Measurements from ENCODE around the gene CCDC47.
A peak's percentile ranks its signal among the peaks of the same experiment; 100 is the strongest.
"Not testable (repeated sequence)": the region's sequence is repeated elsewhere in the genome, so short reads cannot be mapped to it uniquely, and the experiment has no call there.

CCDC47 gene, protein sequence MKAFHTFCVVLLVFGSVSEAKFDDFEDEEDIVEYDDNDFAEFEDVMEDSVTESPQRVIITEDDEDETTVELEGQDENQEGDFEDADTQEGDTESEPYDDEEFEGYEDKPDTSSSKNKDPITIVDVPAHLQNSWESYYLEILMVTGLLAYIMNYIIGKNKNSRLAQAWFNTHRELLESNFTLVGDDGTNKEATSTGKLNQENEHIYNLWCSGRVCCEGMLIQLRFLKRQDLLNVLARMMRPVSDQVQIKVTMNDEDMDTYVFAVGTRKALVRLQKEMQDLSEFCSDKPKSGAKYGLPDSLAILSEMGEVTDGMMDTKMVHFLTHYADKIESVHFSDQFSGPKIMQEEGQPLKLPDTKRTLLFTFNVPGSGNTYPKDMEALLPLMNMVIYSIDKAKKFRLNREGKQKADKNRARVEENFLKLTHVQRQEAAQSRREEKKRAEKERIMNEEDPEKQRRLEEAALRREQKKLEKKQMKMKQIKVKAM

GRCh38 chr17:63773272-63774140 lies at the start of gene CCDC47:
TSS of gene CCDC47 (minus strand) at chr17:63773597. CDS start at chr17:63766175, 7,422 bp downstream.
- DNase-seq (ENCODE audit: low spot score) = peak; percentile 100

- DNase-seq (ENCODE audit: low spot score) = no peak
These were observed 49.1 kb upstream of the CCDC47 start for GRCh38 chr17:63822537-63822936.

- DNase-seq (ENCODE audit: low spot score) = no peak
These were observed 48.4 kb upstream of the CCDC47 start for GRCh38 chr17:63821804-63822203.

DNA sequence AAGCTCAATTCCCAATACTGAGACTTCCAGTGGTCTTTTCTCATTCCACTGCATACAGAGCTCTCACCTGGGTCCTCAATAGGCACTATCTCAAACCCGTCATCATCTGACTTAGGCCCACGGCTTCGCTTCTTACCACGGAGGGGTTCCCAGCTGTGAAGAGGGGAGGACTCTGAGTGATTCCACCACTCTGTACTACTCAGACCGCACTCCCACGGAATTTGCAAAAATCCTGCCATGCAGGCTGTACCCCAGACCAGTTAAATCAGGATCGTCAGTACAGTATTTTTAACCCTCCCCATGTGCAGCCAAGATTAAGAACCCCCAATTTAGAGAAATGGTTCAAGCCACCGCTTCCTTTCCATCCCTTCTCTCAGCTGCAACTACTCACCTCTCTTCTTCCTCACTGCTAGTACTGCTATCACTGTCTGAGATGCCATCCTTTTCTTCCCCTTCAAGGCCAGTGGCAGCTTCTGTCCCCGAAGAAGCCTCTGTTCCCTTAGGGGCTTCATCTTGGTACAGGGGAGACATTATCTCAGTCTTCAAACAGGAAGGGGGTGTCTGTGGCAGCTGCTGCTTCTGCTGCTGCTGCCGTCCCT lies 47.7 kb upstream of the CCDC47 start:
- no peak for DNase-seq (ENCODE audit: low spot score)

DNA sequence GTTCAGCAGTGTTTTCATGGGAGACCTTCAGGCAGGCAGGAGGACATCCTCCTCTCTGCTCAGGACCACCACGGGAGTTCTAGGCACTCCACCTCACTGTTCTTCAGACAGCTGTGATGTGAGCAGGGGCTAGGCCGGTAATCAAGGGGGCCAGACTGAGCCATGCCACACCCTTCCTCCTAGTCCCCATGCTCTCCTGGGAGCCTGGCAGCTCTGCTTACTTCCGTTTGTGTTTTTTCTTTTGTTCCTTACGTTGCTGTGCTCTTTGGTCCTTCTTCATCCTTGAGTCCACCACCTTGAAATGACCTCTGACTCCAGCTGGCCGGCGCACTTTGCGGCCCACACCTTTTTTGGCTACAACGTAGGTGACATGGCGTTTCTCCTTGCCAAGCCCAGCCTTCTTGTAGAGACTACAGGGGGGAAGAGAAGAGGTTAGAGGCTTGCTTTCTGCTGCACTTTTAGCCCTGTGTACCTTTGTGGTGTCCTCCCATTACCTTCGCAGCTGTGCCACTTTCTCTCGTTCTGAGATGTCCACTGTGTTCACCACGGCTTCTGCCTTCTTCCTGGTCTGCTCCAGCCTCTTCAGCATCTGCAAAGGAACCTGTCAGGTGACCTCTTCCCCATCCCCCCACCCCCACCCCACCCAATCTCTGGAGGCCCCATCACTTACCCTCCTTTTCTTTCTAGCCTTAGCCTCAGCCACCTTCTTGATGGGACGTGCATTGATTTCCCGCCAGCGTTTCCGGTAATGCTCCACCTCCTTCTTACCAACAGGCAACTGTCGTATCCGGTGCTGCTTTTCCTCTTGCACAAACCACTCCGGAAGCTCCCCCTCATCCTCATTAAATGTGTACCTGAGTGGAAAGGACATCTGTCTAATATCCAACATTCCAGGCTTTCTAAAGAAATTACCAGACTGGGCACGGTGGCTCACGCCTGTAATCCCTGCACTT lies 46.5 kb upstream of the CCDC47 start:
- no peak for DNase-seq (ENCODE audit: low spot score)

DNA sequence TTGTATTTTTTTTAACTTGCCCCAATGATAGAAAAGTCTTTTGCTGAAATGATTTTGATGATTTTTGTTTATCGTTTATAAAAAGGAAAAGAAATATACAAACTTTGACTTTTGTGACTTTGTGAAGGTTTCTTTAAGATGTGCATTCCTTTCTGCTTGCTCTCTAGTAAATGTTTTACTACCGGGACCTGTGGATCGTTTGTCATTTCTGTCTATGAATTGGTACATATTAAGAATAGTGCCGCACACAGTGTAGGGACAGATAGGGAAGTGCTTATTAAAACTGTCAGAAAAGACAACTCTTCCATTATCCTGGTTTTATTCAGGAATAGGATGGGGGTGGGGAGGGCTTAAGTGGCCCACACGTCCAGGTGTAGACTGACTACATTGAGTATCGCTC lies 45.7 kb upstream of the CCDC47 start:
- no peak for DNase-seq (ENCODE audit: low spot score)

- no peak for DNase-seq (ENCODE audit: low spot score)
These were observed 44.5 kb upstream of the CCDC47 start for GRCh38 chr17:63817736-63818385.

GRCh38 chr17:63816669-63817068 lies 43.3 kb upstream of the CCDC47 start:
- no peak for DNase-seq (ENCODE audit: low spot score)

- no peak for DNase-seq (ENCODE audit: low spot score)
These were observed 42.7 kb upstream of the CCDC47 start for GRCh38 chr17:63816123-63816522.

- no peak for DNase-seq (ENCODE audit: low spot score)
These were observed 36.6 kb upstream of the CCDC47 start for GRCh38 chr17:63809970-63810369.

DNA sequence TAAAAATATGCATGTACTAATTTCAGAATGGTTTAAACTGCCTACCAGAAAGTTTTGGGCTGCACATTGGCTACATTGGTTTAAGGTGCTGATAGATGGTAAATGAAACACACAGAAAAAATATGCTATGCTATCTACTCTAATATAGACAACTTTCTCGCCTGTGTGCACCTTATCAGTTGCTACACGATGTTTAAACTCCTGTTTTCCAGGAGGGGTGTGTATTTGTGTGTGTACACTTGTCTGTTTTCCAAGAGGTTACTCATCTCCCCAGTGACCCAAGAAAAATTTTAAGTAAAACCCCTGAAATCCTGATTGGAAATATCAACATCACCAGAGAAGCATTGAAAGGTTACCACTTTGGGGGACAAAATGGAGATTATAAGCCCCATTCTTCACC lies 32.2 kb upstream of the CCDC47 start:
- DNase-seq (ENCODE audit: low spot score) = no peak

GRCh38 chr17:63804328-63804727 lies 30.9 kb upstream of the CCDC47 start:
- DNase-seq (ENCODE audit: low spot score) = no peak

DNA sequence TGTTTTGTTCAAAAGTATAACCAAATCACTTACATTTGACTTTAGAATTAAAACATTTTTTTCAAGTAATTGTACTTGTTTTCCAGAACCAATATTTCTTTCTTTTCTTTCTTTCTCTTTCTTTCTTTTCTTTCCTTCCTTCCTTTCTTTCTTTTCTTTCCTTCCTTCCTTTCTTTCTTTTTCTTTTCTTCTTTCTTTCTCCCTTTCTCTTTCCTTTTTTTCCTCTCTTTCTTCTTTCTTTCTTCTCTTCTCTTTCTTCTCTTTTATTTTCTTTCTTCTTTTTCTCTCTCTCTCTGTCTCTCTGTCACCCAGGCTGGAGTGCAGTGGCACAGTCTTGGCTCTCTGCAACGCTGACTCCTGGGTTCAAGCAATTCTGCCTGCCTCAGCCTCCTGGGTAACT lies 27.4 kb upstream of the CCDC47 start:
- DNase-seq (ENCODE audit: low spot score) = no peak

DNA sequence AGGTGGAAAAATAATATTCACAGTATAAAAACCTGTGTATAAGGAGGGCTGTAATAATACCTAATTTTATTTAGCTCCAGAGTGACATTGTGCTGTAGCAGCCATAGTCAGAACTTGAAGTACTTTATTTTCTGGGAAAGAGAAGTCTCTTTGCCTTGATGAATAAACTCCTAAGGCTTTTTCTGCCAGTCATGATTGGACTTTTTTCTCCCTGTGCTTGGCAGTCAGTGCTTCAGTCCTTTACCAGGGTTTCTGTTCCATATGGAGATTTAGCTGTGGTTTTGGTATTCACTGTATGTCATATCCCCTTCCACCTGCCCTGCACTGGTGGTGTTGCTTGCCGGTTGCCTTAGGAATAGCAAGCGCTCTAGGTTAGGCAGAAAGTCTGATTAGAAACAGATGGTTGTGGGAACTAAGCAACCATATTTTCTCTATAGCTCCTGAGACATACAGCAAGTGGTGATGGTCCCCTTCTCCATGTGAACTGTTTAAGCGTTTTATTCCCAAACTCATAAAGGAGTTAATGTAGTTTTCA lies 25.2 kb upstream of the CCDC47 start:
- DNase-seq (ENCODE audit: low spot score) = no peak

DNA sequence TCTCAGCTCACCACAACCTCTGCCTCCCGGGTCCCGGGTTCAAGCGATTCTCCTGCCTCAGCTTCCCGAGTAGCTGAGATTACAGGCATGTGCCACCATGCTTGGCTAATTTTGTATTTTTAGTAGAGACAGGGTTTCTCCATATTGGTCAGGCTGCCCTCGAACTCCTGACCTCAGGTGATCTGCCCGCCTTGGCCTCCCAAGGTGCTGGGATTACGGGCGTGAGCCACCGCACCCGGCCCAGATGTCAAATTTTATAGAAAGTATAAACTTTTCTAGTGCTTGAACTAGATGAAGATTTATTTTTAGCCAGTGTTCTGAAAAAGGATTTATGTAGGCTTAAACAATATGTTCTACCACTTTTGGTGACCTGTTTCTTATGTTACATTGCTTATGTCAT lies 23.0 kb upstream of the CCDC47 start:
- DNase-seq (ENCODE audit: low spot score) = not testable (repeated sequence)

GRCh38 chr17:63792055-63792729 lies 18.8 kb upstream of the CCDC47 start:
- DNase-seq (ENCODE audit: low spot score) = no peak

- no peak for DNase-seq (ENCODE audit: low spot score)
These were observed 16.7 kb upstream of the CCDC47 start for GRCh38 chr17:63790057-63790456.

- DNase-seq (ENCODE audit: low spot score) = no peak
These were observed 13.7 kb upstream of the CCDC47 start for GRCh38 chr17:63786971-63787711.

DNA sequence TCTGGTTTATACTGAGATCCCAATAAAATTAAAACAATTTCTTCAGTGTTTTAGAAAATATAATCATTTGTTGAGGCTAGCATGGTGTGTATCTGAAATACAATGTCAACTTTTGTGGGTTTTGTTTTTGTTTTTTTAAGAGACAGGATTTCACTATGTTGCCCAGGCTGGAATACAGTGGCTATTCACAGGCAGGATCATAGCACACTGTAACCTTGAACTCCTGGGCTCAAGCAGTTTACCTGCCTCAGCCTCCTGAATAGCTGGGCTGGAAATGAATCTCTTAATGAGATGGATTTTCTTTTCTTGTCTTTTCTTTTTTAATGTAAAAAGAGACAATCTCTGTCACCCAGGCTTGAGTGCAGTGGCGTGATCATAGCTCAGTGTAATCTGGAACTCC lies 12.7 kb upstream of the CCDC47 start:
- DNase-seq (ENCODE audit: low spot score) = no peak

Measured in COLO829 (cell line).